SK-N-SH (cell line): ENCODE results near the gene ADD3. TPM values are rescaled to one million over a fixed set of nuclear protein-coding genes. Genes with fewer than 3 reads are reported as not detected.

Experiments used
- CTCF ChIA-PET: fragments of 300-600, 350-600 bp; formaldehyde crosslinking; extraction: SDS; loops from one replicate; lab custom pipeline; 2021; lab: Yijun Ruan, JAX
- POLR2A ChIA-PET: fragments of 350-600 bp; sonication (Branson Sonifier 250); formaldehyde crosslinking; extraction: SDS; loops from one replicate; lab custom pipeline; 2020; ENCODE audit warnings: antibody characterized with exemption, inconsistent platforms; lab: Yijun Ruan, JAX
- DNase-seq: peaks from one replicate; pipeline ENCODE4 v3.0.0; 2012
- H2AFZ ChIP-seq: fragments of 200-600 bp; sonication (generic); 2 replicates; pipeline ENCODE4 v1.8.1; 2016; ENCODE audit warnings: antibody characterized with exemption, mild to moderate bottlenecking, low read depth
- H3F3A ChIP-seq: fragments of 200-600 bp; sonication (generic); replicated peaks from 2 replicates; pipeline ENCODE3; 2016; ENCODE audit warnings: antibody characterized with exemption, mild to moderate bottlenecking; ENCODE audit not compliant: insufficient read depth
- H3K27ac ChIP-seq, 2 experiments: fragments of 200-500 bp in 1 of 2; fragments of 200-600 bp in 1 of 2; sonication (Bioruptor generic) in 1 of 2; sonication (generic), shearing (Covaris generic) in 1 of 2; 2 replicates each; pipeline versions ENCODE4 v1.5.1 to v1.6.1; 2014 to 2016; ENCODE audit warnings: low read depth in 2 of 2, inconsistent platforms in 1 of 2, low read length in 1 of 2, mild to moderate bottlenecking in 1 of 2, mixed read lengths in 1 of 2
- H3K27me3 ChIP-seq: fragments of 200-600 bp; sonication (generic), shearing (Covaris generic); 2 replicates; pipeline ENCODE4 v1.6.1; 2016; ENCODE audit warnings: mixed run types; ENCODE audit not compliant: insufficient read depth
- H3K36me3 ChIP-seq, 2 experiments: fragments of 200-500 bp in 1 of 2; fragments of 200-600 bp in 1 of 2; sonication (Bioruptor generic) in 1 of 2; sonication (generic) in 1 of 2; replicated peaks in 1 of 2; 2 replicates each; pipeline versions ENCODE3 to v1.5.1; 2014 to 2016; ENCODE audit warnings: low read length in 1 of 2, mild to moderate bottlenecking in 1 of 2; ENCODE audit not compliant: insufficient read depth in 2 of 2, control insufficient read depth in 1 of 2
- H3K4me1 ChIP-seq, 2 experiments: fragments of 200-500 bp in 1 of 2; fragments of 200-600 bp in 1 of 2; sonication (Bioruptor generic) in 1 of 2; sonication (generic), shearing (Covaris generic) in 1 of 2; 2 replicates each; pipeline versions ENCODE4 v1.5.1 to v1.6.1; 2014 to 2016; ENCODE audit warnings: low read depth in 1 of 2, low read length in 1 of 2, mixed run types in 1 of 2; ENCODE audit not compliant: insufficient read depth in 2 of 2, control insufficient read depth in 1 of 2
- H3K4me2 ChIP-seq: fragments of 200-600 bp; sonication (generic), shearing (Covaris generic); 2 replicates; pipeline ENCODE4 v1.6.1; 2017; ENCODE audit warnings: mixed run types
- H3K4me3 ChIP-seq, 2 experiments: fragments of 200-500 bp in 1 of 2; fragments of 200-600 bp in 1 of 2; sonication (Bioruptor generic) in 1 of 2; sonication (generic), shearing (Covaris generic) in 1 of 2; 2 replicates each; pipeline versions ENCODE4 v1.5.1 to v1.8.1; 2014 to 2016; ENCODE audit warnings: low read depth in 2 of 2, inconsistent platforms in 1 of 2, low read length in 1 of 2, mild to moderate bottlenecking in 1 of 2, mixed read lengths in 1 of 2, moderate library complexity in 1 of 2
- H3K79me2 ChIP-seq: fragments of 200-600 bp; sonication (generic); 2 replicates; pipeline ENCODE4 v1.8.1; 2017; ENCODE audit warnings: mild to moderate bottlenecking; ENCODE audit not compliant: insufficient read depth
- H3K9ac ChIP-seq: fragments of 200-600 bp; sonication (generic); 2 replicates; pipeline ENCODE4 v1.6.1; 2017; ENCODE audit warnings: mixed run types
- H3K9me2 ChIP-seq: fragments of 200-600 bp; sonication (generic); 2 replicates; pipeline ENCODE4 v1.6.1; 2017; ENCODE audit warnings: mixed run types
- H3K9me3 ChIP-seq: fragments of 200-600 bp; sonication (generic); 2 replicates; pipeline ENCODE4 v1.6.1; 2017; ENCODE audit warnings: mixed run types, mild to moderate bottlenecking, moderate library complexity
- H4K20me1 ChIP-seq: fragments of 200-600 bp; sonication (generic); 2 replicates; pipeline ENCODE4 v1.6.1; 2017; ENCODE audit warnings: mild to moderate bottlenecking, mixed run types; ENCODE audit not compliant: insufficient read depth
- CTCF ChIP-seq: fragments of 200-600 bp; sonication (generic); IDR thresholded peaks from 2 replicates; pipeline ENCODE4 v1.6.1; 2017; ENCODE audit warnings: antibody characterized with exemption, mild to moderate bottlenecking, moderate library complexity
- ELF1 ChIP-seq: IDR thresholded peaks from 2 replicates; pipeline ENCODE4 v1.4.0; 2012
- EZH2phosphoT487 ChIP-seq: fragments of 200-600 bp; sonication (generic); IDR thresholded peaks from 2 replicates; pipeline ENCODE4 v1.6.1; 2017; ENCODE audit warnings: low read depth, mixed run types, mild to moderate bottlenecking, antibody characterized with exemption, moderate library complexity, borderline replicate concordance
- FOXM1 ChIP-seq: IDR thresholded peaks from 2 replicates; pipeline ENCODE4 v1.4.0; 2012; ENCODE audit warnings: low read depth, mild to moderate bottlenecking
- GABPA ChIP-seq: IDR thresholded peaks from 2 replicates; pipeline ENCODE4 v1.4.0; 2012; ENCODE audit warnings: low read depth, mild to moderate bottlenecking
- JUND ChIP-seq: IDR thresholded peaks from 2 replicates; pipeline ENCODE4 v1.4.0; 2012
- MAX ChIP-seq: IDR thresholded peaks from 2 replicates; pipeline ENCODE4 v1.4.0; 2012; ENCODE audit warnings: low read depth
- MEF2A ChIP-seq: IDR thresholded peaks from 2 replicates; pipeline ENCODE4 v1.4.0; 2012; ENCODE audit warnings: low read depth, borderline replicate concordance
- MXI1 ChIP-seq: IDR thresholded peaks from 2 replicates; pipeline ENCODE4 v1.6.1; 2012; ENCODE audit warnings: mild to moderate bottlenecking, low read depth, low read length, improper control_type of control experiment
- NFIC ChIP-seq: IDR thresholded peaks from 2 replicates; pipeline ENCODE4 v1.4.0; 2012; ENCODE audit warnings: borderline replicate concordance
- POLR2AphosphoS5 ChIP-seq: IDR thresholded peaks from 2 replicates; pipeline ENCODE4 v1.6.1; 2012; ENCODE audit warnings: low read depth, low read length
- RXRA ChIP-seq: IDR thresholded peaks from 2 replicates; pipeline ENCODE4 v1.4.0; 2012; ENCODE audit warnings: low read depth, mild to moderate bottlenecking, borderline replicate concordance
- SIN3A ChIP-seq: IDR thresholded peaks from 2 replicates; pipeline ENCODE4 v1.6.1; 2012; ENCODE audit warnings: low read depth, mild to moderate bottlenecking, low read length, moderate library complexity, borderline replicate concordance
- SMC3 ChIP-seq: IDR thresholded peaks from 2 replicates; pipeline ENCODE4 v1.6.1; 2012; ENCODE audit warnings: low read depth, low read length, improper control_type of control experiment
- TCF12 ChIP-seq: IDR thresholded peaks from 2 replicates; pipeline ENCODE4 v1.4.0; 2012
- USF1 ChIP-seq: IDR thresholded peaks from 2 replicates; pipeline ENCODE4 v1.4.0; 2012; ENCODE audit warnings: low read depth, borderline replicate concordance
- YY1 ChIP-seq: IDR thresholded peaks from 2 replicates; pipeline ENCODE4 v1.4.0; 2012; ENCODE audit warnings: low read depth, mild to moderate bottlenecking
- WGBS: methylation state at CpG from one replicate; pipeline ENCODE4 v1.1.6; 2017; ENCODE audit warnings: low lambda C conversion rate; 5-methylcytosine and 5-hydroxymethylcytosine counted together
- polyA plus RNA-seq, 3 experiments: library from polyadenylated mRNA; depleted of rRNA; stranded (reverse); fragments of >200 nt; gene quantifications; 2 replicates each; pipeline ENCODE4 v1.2.3, GENCODE V29; 2012
- TF ChIP-seq, protein P1 (sequence below): IDR thresholded peaks from 2 replicates; pipeline ENCODE4 v1.4.0; 2012; ENCODE audit warnings: low read depth, borderline replicate concordance

ADD3 gene
- polyA plus RNA-seq, 1 of the 3 experiments (the other 2 are of a cell fraction), result 27.6 TPM

DNA sequence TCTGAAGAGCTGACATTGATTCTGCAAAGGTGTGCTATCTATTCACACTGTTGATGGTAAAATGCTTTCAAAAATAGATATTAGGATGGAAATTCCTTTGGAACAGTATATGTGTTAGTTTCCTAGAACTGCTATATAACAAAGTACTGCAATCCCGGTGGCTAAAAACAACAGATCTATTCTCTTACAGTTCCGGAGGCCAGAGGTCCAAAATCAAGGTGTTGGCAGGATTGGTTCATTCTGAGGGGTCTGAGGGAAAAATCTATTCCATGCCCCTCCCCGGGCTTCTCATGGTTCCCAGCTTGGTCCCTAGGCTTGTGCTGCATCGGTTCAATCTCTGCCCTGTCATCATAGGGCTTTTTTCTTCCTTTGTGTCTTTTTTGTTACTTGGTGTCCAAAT lies 79.9 kb downstream of the ADD3 start:
- Histone ChIP-seq H3K4me3 (no peak overlapping the region), H3K9me3 (no peaks in the 10 kb centered on the region), H3F3A (peaks cover 25% of the 10 kb centered on the region), H3K9ac (no peak overlapping the region), H3K27me3 (no peaks in the 10 kb centered on the region), H2AFZ (no peak overlapping the region), H3K4me2 (no peak overlapping the region), H3K79me2 (peaks cover 11% of the 10 kb centered on the region; the same call in 1 of the 2 replicates), H3K36me3 (no peaks in the 10 kb centered on the region), H3K9me2 (no peaks in the 10 kb centered on the region), H3K4me1 (peaks cover 0 to 30% of the 10 kb centered on the region in 2 experiments; a peak in 2 of 4 replicates), H3K27ac (no peak overlapping the region), H4K20me1 (no peaks in the 10 kb centered on the region)
- CTCF ChIA-PET, result no interaction called here
- WGBS, result 93% methylated on average over 4 of the region's 4 CpGs
- no peak for DNase-seq
- TF ChIP-seq, protein P1, sequence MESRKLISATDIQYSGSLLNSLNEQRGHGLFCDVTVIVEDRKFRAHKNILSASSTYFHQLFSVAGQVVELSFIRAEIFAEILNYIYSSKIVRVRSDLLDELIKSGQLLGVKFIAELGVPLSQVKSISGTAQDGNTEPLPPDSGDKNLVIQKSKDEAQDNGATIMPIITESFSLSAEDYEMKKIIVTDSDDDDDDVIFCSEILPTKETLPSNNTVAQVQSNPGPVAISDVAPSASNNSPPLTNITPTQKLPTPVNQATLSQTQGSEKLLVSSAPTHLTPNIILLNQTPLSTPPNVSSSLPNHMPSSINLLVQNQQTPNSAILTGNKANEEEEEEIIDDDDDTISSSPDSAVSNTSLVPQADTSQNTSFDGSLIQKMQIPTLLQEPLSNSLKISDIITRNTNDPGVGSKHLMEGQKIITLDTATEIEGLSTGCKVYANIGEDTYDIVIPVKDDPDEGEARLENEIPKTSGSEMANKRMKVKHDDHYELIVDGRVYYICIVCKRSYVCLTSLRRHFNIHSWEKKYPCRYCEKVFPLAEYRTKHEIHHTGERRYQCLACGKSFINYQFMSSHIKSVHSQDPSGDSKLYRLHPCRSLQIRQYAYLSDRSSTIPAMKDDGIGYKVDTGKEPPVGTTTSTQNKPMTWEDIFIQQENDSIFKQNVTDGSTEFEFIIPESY, result no peak
- TF ChIP-seq SMC3 (no peak), GABPA (no peak), MXI1 (no peak), TCF12 (no peak), JUND (no peak), FOXM1 (no peak), USF1 (no peak), MAX (no peak), ELF1 (no peak), NFIC (no peak), POLR2AphosphoS5 (no peak), EZH2phosphoT487 (no peak), CTCF (no peak), SIN3A (no peak), RXRA (no peak), MEF2A (no peak), YY1 (no peak)
- POLR2A ChIA-PET, result no interaction called here
